ENCODE results near the gene LILRB5.

Gene LILRB5

DNA sequence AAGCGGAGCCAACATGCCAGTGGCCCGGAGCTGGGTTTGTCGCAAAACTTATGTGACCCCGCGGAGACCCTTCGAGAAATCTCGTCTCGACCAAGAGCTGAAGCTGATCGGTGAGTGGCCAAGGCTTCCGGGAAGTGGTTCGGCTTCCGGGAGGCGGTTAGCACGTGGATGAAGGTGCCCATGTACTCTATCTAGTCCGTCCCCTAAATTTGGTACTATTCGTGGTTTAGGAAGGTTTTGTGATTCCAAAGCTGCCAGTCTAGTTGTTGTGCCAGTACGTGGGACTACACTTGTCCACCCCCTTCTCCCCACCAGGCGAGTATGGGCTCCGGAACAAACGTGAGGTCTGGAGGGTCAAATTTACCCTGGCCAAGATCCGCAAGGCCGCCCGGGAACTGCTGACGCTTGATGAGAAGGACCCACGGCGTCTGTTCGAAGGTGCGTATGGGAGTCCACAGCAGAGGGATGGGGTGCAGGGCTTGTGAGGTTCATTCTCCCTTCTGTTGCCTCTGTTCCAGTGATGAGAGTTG lies 55.8 kb downstream of the LILRB5 start:
- H3K4me3 ChIP-seq (ENCODE audit: low read length), result peak overlapping the region; percentile 78
- TF ChIP-seq, protein P1, sequence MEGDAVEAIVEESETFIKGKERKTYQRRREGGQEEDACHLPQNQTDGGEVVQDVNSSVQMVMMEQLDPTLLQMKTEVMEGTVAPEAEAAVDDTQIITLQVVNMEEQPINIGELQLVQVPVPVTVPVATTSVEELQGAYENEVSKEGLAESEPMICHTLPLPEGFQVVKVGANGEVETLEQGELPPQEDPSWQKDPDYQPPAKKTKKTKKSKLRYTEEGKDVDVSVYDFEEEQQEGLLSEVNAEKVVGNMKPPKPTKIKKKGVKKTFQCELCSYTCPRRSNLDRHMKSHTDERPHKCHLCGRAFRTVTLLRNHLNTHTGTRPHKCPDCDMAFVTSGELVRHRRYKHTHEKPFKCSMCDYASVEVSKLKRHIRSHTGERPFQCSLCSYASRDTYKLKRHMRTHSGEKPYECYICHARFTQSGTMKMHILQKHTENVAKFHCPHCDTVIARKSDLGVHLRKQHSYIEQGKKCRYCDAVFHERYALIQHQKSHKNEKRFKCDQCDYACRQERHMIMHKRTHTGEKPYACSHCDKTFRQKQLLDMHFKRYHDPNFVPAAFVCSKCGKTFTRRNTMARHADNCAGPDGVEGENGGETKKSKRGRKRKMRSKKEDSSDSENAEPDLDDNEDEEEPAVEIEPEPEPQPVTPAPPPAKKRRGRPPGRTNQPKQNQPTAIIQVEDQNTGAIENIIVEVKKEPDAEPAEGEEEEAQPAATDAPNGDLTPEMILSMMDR (conservative IDR thresholded peaks at IDR 0.05; ENCODE audit: low read length), result no peak
- no peak for DNase-seq (ENCODE audit: low read depth)

Measured in AG10803 (cell line).